Duodenal mucosa (tissue), 2 donors: ENCODE measurements around the gene TRIM69.

Source experiments
- H3K27ac ChIP-seq: one replicate; pipeline ENCODE4 v1.7.0; 2013; ENCODE audit warnings: low read depth, low read length
- H3K27me3 ChIP-seq, 2 donors: one replicate each; pipeline ENCODE4 v1.7.0; 2013; ENCODE audit warnings: low read length in 2 of 2, control low read depth in 1 of 2; ENCODE audit not compliant: insufficient read depth in 2 of 2, control insufficient read depth in 1 of 2
- H3K36me3 ChIP-seq, 2 donors: one replicate each; pipeline ENCODE4 v1.7.0; 2013; ENCODE audit warnings: low read length in 2 of 2, control low read depth in 1 of 2; ENCODE audit not compliant: insufficient read depth in 2 of 2, control insufficient read depth in 1 of 2
- H3K4me1 ChIP-seq, 2 donors: one replicate each; pipeline ENCODE4 v1.7.0; 2013; ENCODE audit warnings: low read length in 2 of 2, control low read depth in 1 of 2; ENCODE audit not compliant: insufficient read depth in 2 of 2, control insufficient read depth in 1 of 2
- H3K4me3 ChIP-seq, 2 donors: one replicate each; pipeline ENCODE4 v1.7.0; 2013; ENCODE audit warnings: low read length in 2 of 2, low read depth in 1 of 2
- H3K9ac ChIP-seq, 2 donors: one replicate each; pipeline ENCODE4 v1.7.0; 2013; ENCODE audit warnings: low read length in 2 of 2, low read depth in 1 of 2
- H3K9me3 ChIP-seq, 2 donors: one replicate each; pipeline ENCODE4 v1.7.0; 2013; ENCODE audit warnings: low read length in 2 of 2, control low read depth in 1 of 2; ENCODE audit not compliant: control insufficient read depth in 1 of 2

The TRIM69 gene

GRCh38 chr15:44706401-44706800 is 29.9 kb upstream of the TRIM69 start:
- Histone ChIP-seq H3K9ac (peak overlapping the region in 1 of 2 donors; percentile 31), H3K27me3 (no peaks in the 10 kb centered on the region), H3K27ac (no peak overlapping the region), H3K9me3 (no peaks in the 10 kb centered on the region), H3K4me1 (peaks cover 14 to 25% of the 10 kb centered on the region in 2 donors), H3K36me3 (no peaks in the 10 kb centered on the region), H3K4me3 (no peak overlapping the region)

- Histone ChIP-seq H3K9ac (peak overlapping the region; percentile 0 to 31), H3K4me1 (peaks cover 14 to 25% of the 10 kb centered on the region in 2 donors), H3K27me3 (no peaks in the 10 kb centered on the region), H3K9me3 (no peaks in the 10 kb centered on the region), H3K4me3 (no peak overlapping the region), H3K36me3 (no peaks in the 10 kb centered on the region), H3K27ac (peak overlapping the region; percentile 49)
These were observed 29.2 kb upstream of the TRIM69 start for GRCh38 chr15:44706946-44707636.

GRCh38 chr15:44710236-44711095 is 25.9 kb upstream of the TRIM69 start:
- Histone ChIP-seq H3K27ac (peak overlapping the region; percentile 96), H3K4me3 (peak overlapping the region; percentile 87 to 88), H3K4me1 (peaks cover 25 to 38% of the 10 kb centered on the region in 2 donors), H3K27me3 (no peaks in the 10 kb centered on the region), H3K9me3 (no peaks in the 10 kb centered on the region), H3K36me3 (peaks cover 6 to 12% of the 10 kb centered on the region in 2 donors), H3K9ac (peak overlapping the region; percentile 98 to 100)

GRCh38 chr15:44711096-44711742 is 25.1 kb upstream of the TRIM69 start, which contains the start of the genes B2M and PATL2:
Gene B2M, plus strand, starts transcription at chr15:44711517. Its CDS starts 30 bp downstream, at chr15:44711547.
Gene PATL2, minus strand, starts transcription at chr15:44711323. Its CDS starts 34,833 bp downstream, at chr15:44676490.
- Histone ChIP-seq H3K27me3 (no peaks in the 10 kb centered on the region), H3K9ac (peak within 1 kb of the TSS; percentile 98 to 100), H3K36me3 (peaks cover 14 to 19% of the 10 kb centered on the region in 2 donors), H3K27ac (peak within 1 kb of the TSS; percentile 100), H3K4me3 (peak within 1 kb of the TSS; percentile 87 to 88), H3K4me1 (peaks cover 32 to 45% of the 10 kb centered on the region in 2 donors), H3K9me3 (no peaks in the 10 kb centered on the region)

- Histone ChIP-seq H3K4me1 (peaks cover 28 to 44% of the 10 kb centered on the region in 2 donors), H3K4me3 (peak overlapping the region; percentile 87 to 88), H3K27me3 (no peaks in the 10 kb centered on the region), H3K36me3 (peaks cover 20 to 25% of the 10 kb centered on the region in 2 donors), H3K27ac (peak overlapping the region; percentile 100), H3K9me3 (no peaks in the 10 kb centered on the region), H3K9ac (peak overlapping the region; percentile 98 to 100)
These were observed 24.5 kb upstream of the TRIM69 start for GRCh38 chr15:44711743-44712345.

- H3K4me3 ChIP-seq, result peak overlapping the region; percentile 87 to 88
- H3K36me3 ChIP-seq, result peaks cover 27 to 32% of the 10 kb centered on the region in 2 donors
- peaks cover 27 to 40% of the 10 kb centered on the region in 2 donors for H3K4me1 ChIP-seq
- H3K9me3 ChIP-seq, result no peaks in the 10 kb centered on the region
- H3K27me3 ChIP-seq, result no peaks in the 10 kb centered on the region
- peak overlapping the region; percentile 98 to 100 for H3K9ac ChIP-seq
- peak overlapping the region; percentile 100 for H3K27ac ChIP-seq
These were observed 23.9 kb upstream of the TRIM69 start for GRCh38 chr15:44712346-44713005.

- H3K9ac ChIP-seq, result peak overlapping the region; percentile 98 to 100
- H3K4me1 ChIP-seq, result peaks cover 22 to 36% of the 10 kb centered on the region in 2 donors
- H3K4me3 ChIP-seq, result peak overlapping the region; percentile 87 to 88
- H3K27ac ChIP-seq, result peak overlapping the region; percentile 100
- H3K36me3 ChIP-seq, result peaks cover 35 to 40% of the 10 kb centered on the region in 2 donors
- no peaks in the 10 kb centered on the region for H3K9me3 ChIP-seq
- H3K27me3 ChIP-seq, result no peaks in the 10 kb centered on the region
These were observed 23.0 kb upstream of the TRIM69 start for GRCh38 chr15:44713006-44713966.

GRCh38 chr15:44715142-44715796 is 21.1 kb upstream of the TRIM69 start:
- Histone ChIP-seq H3K4me1 (peaks cover 34 to 35% of the 10 kb centered on the region in 2 donors), H3K27me3 (no peaks in the 10 kb centered on the region), H3K4me3 (peak overlapping the region; percentile 11 to 17), H3K36me3 (peaks cover 46 to 47% of the 10 kb centered on the region in 2 donors), H3K9ac (peak overlapping the region in 1 of 2 donors; percentile 54), H3K27ac (no peak overlapping the region), H3K9me3 (no peaks in the 10 kb centered on the region)
